HepG2 (cell line): ENCODE data around the gene TRIM27. TPM values are rescaled to one million over a fixed set of nuclear protein-coding genes. Genes with fewer than 3 reads are reported as not detected.

ENCODE experiments used
- EHMT2 ChIP-seq: fragments of 200-600 bp; sonication (generic); IDR thresholded peaks from 2 replicates; pipeline ENCODE4 v1.7.0; 2017; ENCODE audit warnings: antibody characterized with exemption, low read depth, low read length, borderline replicate concordance
- GATAD2A ChIP-seq: IDR thresholded peaks from 2 replicates; pipeline ENCODE4 v1.6.1; 2016
- JARID2 ChIP-seq: sonication (generic); formaldehyde crosslinking; IDR thresholded peaks from 2 replicates; pipeline ENCODE4 v1.8.1; 2023; ENCODE audit warnings: missing genetic modification reagents, inconsistent platforms; ENCODE audit not compliant: insufficient replicate concordance
- LBX2 ChIP-seq: sonication (generic); formaldehyde crosslinking; IDR thresholded peaks from 2 replicates; pipeline ENCODE4 v1.5.0; 2020; ENCODE audit warnings: missing genetic modification reagents, mild to moderate bottlenecking, borderline replicate concordance
- MTA3 ChIP-seq: sonication (generic); formaldehyde crosslinking; IDR thresholded peaks from 2 replicates; pipeline ENCODE4 v1.4.0; 2020; ENCODE audit warnings: missing genetic modification reagents
- MXD3 ChIP-seq: IDR thresholded peaks from 2 replicates; pipeline ENCODE4 v1.6.1; 2016; ENCODE audit warnings: mild to moderate bottlenecking, missing biosample characterization, missing genetic modification reagents
- PLSCR1 ChIP-seq: sonication (generic); formaldehyde crosslinking; IDR thresholded peaks from 2 replicates; pipeline ENCODE4 v1.5.0; 2020; ENCODE audit warnings: missing genetic modification reagents, mild to moderate bottlenecking, borderline replicate concordance
- SOX6 ChIP-seq, 2 experiments: fragments of 450-650 bp in 1 of 2; sonication (generic) in 1 of 2; formaldehyde crosslinking in 1 of 2; IDR thresholded peaks; 2 replicates each; pipeline versions ENCODE4 v1.4.0 to v1.6.1; 2017 to 2020; ENCODE audit warnings: antibody characterized with exemption in 1 of 2, mild to moderate bottlenecking in 1 of 2, missing genetic modification reagents in 1 of 2
- UBTF ChIP-seq: sonication (generic); formaldehyde crosslinking; IDR thresholded peaks from 2 replicates; pipeline ENCODE4 v1.4.0; 2020; ENCODE audit warnings: mild to moderate bottlenecking, missing genetic modification reagents
- ZEB1 ChIP-seq: IDR thresholded peaks from 2 replicates; pipeline ENCODE4 v1.6.1; 2012; ENCODE audit warnings: mild to moderate bottlenecking, low read depth, inconsistent platforms; ENCODE audit not compliant: insufficient replicate concordance
- ZNF280D ChIP-seq: sonication (generic); formaldehyde crosslinking; IDR thresholded peaks from 2 replicates; pipeline ENCODE4 v1.5.1; 2020; ENCODE audit warnings: mild to moderate bottlenecking, missing genetic modification reagents
- ZNF281 ChIP-seq: sonication (generic); formaldehyde crosslinking; IDR thresholded peaks from 2 replicates; pipeline ENCODE4 v1.4.0; 2020; ENCODE audit warnings: missing genetic modification reagents, borderline replicate concordance
- ZNF350 ChIP-seq: sonication (generic); formaldehyde crosslinking; IDR thresholded peaks from 2 replicates; pipeline ENCODE4 v1.4.0; 2020; ENCODE audit warnings: mild to moderate bottlenecking, low read depth, missing genetic modification reagents, borderline replicate concordance
- ZNF44 ChIP-seq: sonication (generic); formaldehyde crosslinking; IDR thresholded peaks from 2 replicates; pipeline ENCODE4 v1.5.1; 2020; ENCODE audit warnings: mild to moderate bottlenecking, missing genetic modification reagents
- ZNF562 ChIP-seq: sonication (generic); formaldehyde crosslinking; IDR thresholded peaks from 2 replicates; pipeline ENCODE4 v1.8.0; 2022; ENCODE audit warnings: missing genetic modification reagents, borderline replicate concordance
- ZNF724P ChIP-seq: sonication (generic); formaldehyde crosslinking; IDR thresholded peaks from 2 replicates; pipeline ENCODE4 v1.8.0; 2022; ENCODE audit warnings: missing genetic modification reagents, borderline replicate concordance
- ZNF737 ChIP-seq: sonication (generic); formaldehyde crosslinking; IDR thresholded peaks from 2 replicates; pipeline ENCODE4 v1.5.0; 2020; ENCODE audit warnings: missing genetic modification reagents, mild to moderate bottlenecking, borderline replicate concordance
- polyA plus RNA-seq, 8 experiments: library from polyadenylated mRNA; depleted of rRNA in 3 of 8; stranded (reverse) in 7 of 8; unstranded in 1 of 8; fragments of >200 nt; fragmentation: Illumina TruSeq in 4 of 8; extraction: Trizol in 4 of 8; gene quantifications; 2 replicates each; pipeline versions ENCODE4 v1.2.1 to v1.2.3, GENCODE V29; 2011 to 2016; ENCODE audit warnings: low read depth in 4 of 8, missing spikeins in 1 of 8, mixed read lengths in 1 of 8; ENCODE audit not compliant: insufficient read depth in 1 of 8
- total RNA-seq, 5 experiments: library from RNA; depleted of rRNA; stranded (reverse); fragments of >200 nt; fragmentation: Illumina TruSeq; extraction: Trizol; gene quantifications; 2 replicates each; pipeline ENCODE4 v1.2.3, GENCODE V29; 2016; ENCODE audit warnings: low read depth in 1 of 5

The TRIM27 gene
- total and polyA plus RNA-seq, 2 of the 13 experiments (the other 11 are each of a cell fraction or from before 2014, with no cell fraction given) = 88.6 to 112 TPM

- TF ChIP-seq SOX6 (IDR thresholded peaks at IDR 0.05) (no peak), SOX6 (CRISPR knock-in tag; IDR thresholded peaks at IDR 0.05) (peak; percentile 77), ZNF281 (CRISPR knock-in tag) (no peak; the same call in 1 of the 2 replicates), EHMT2 (no peak), GATAD2A (CRISPR knock-in tag) (peak; percentile 34; the same call in 1 of the 2 replicates), ZNF724P (CRISPR knock-in tag) (peak; percentile 86), UBTF (CRISPR knock-in tag) (peak; percentile 99), ZNF280D (CRISPR knock-in tag) (peak; percentile 79; the same call in 1 of the 2 replicates), MXD3 (peak; percentile 88), ZNF562 (no peak; the same call in 1 of the 2 replicates), ZNF350 (peak; percentile 94), ZNF737 (CRISPR knock-in tag) (peak; percentile 30; the same call in 1 of the 2 replicates), JARID2 (CRISPR knock-in tag) (no peak), LBX2 (CRISPR knock-in tag) (peak; percentile 72; the same call in 1 of the 2 replicates), MTA3 (CRISPR knock-in tag) (no peak), ZNF44 (peak; percentile 47), PLSCR1 (0 out of 2 replicates have a peak, but pooled peaks have one; percentile 36), ZEB1 (no peak)
These were observed at the start of gene TRIM27 (continued) for GRCh38 chr6:28923318-28924102.
